NCI-H2196 (cell line): ENCODE measurements around the gene HAND1.
A peak's percentile ranks its signal among the peaks of the same experiment; 100 is the strongest.

ENCODE experiments used
- DNase-seq: peaks from one replicate; lab custom pipeline; 2025; ENCODE audit not compliant: unreplicated experiment; lab: John Stamatoyannopoulos, UW

HAND1 gene

GRCh38 chr5:154461531-154461930 is 16.5 kb downstream of the HAND1 start:
- no peak for DNase-seq

GRCh38 chr5:154460172-154460571 is 17.9 kb downstream of the HAND1 start:
- no peak for DNase-seq

GRCh38 chr5:154459015-154459414 is 19.0 kb downstream of the HAND1 start:
- no peak for DNase-seq

GRCh38 chr5:154456540-154456939 is 21.5 kb downstream of the HAND1 start:
- DNase-seq, result no peak

GRCh38 chr5:154455585-154455984 is 22.4 kb downstream of the HAND1 start:
- DNase-seq, result no peak

GRCh38 chr5:154451957-154452356 is 26.1 kb downstream of the HAND1 start:
- no peak for DNase-seq

- no peak for DNase-seq
These were observed 28.2 kb downstream of the HAND1 start for GRCh38 chr5:154449786-154450185.

GRCh38 chr5:154447089-154447725 is 30.8 kb downstream of the HAND1 start:
- no peak for DNase-seq

GRCh38 chr5:154446195-154447088 is 31.6 kb downstream of the HAND1 start:
- DNase-seq, result no peak

- DNase-seq, result peak; percentile 94
These were observed 32.4 kb downstream of the HAND1 start, which contains the start of gene SAP30L for GRCh38 chr5:154445422-154446194. Gene SAP30L (plus strand): TSS chr5:154445997. CDS start chr5:154446605, 608 bp downstream.

- no peak for DNase-seq
These were observed 33.2 kb downstream of the HAND1 start for GRCh38 chr5:154444556-154445421.

GRCh38 chr5:154442801-154443200 is 35.2 kb downstream of the HAND1 start:
- DNase-seq, result no peak

GRCh38 chr5:154440540-154440939 is 37.5 kb downstream of the HAND1 start:
- DNase-seq, result no peak

- no peak for DNase-seq
These were observed 40.6 kb downstream of the HAND1 start for GRCh38 chr5:154437281-154437965.

- no peak for DNase-seq
These were observed 42.8 kb downstream of the HAND1 start for GRCh38 chr5:154435226-154435625.

- no peak for DNase-seq
These were observed 46.9 kb downstream of the HAND1 start for GRCh38 chr5:154430961-154431630.

GRCh38 chr5:154430466-154430865 is 47.6 kb downstream of the HAND1 start:
- no peak for DNase-seq

GRCh38 chr5:154429341-154429740 is 48.7 kb downstream of the HAND1 start:
- DNase-seq, result no peak

GRCh38 chr5:154428208-154428607 is 49.8 kb downstream of the HAND1 start:
- DNase-seq, result no peak
